ENCODE measurements around the gene CRABP2.

The CRABP2 gene

GRCh38 chr1:156667968-156668709 lies 37.2 kb downstream of the CRABP2 start:
- DNase-seq, result no peak

GRCh38 chr1:156667610-156667967 lies 37.8 kb downstream of the CRABP2 start:
- no peak for DNase-seq

- no peak for DNase-seq
Measured at GRCh38 chr1:156666862-156667609, 38.3 kb downstream of the CRABP2 start.

- DNase-seq, result no peak
Measured at GRCh38 chr1:156665539-156665938, 39.8 kb downstream of the CRABP2 start.

GRCh38 chr1:156664767-156665411 lies 40.5 kb downstream of the CRABP2 start:
- peak; percentile 73 for DNase-seq

- DNase-seq, result peak; percentile 80
Measured at GRCh38 chr1:156664046-156664766, 41.2 kb downstream of the CRABP2 start.

- no peak for DNase-seq
Measured at GRCh38 chr1:156663178-156663577, 42.2 kb downstream of the CRABP2 start.

- DNase-seq, result no peak
Measured at GRCh38 chr1:156662800-156663055, 42.7 kb downstream of the CRABP2 start.

- no peak for DNase-seq
Measured at GRCh38 chr1:156662005-156662799, 43.2 kb downstream of the CRABP2 start.

GRCh38 chr1:156660752-156661112 lies 44.7 kb downstream of the CRABP2 start:
- DNase-seq, result no peak

GRCh38 chr1:156659988-156660751 lies 45.2 kb downstream of the CRABP2 start:
- peak; percentile 96 for DNase-seq

- DNase-seq, result no peak
Measured at GRCh38 chr1:156659661-156659987, 45.8 kb downstream of the CRABP2 start.

GRCh38 chr1:156658945-156659574 lies 46.3 kb downstream of the CRABP2 start:
- no peak for DNase-seq

GRCh38 chr1:156658496-156658895 lies 46.9 kb downstream of the CRABP2 start:
- DNase-seq, result no peak

GRCh38 chr1:156657741-156658319 lies 47.6 kb downstream of the CRABP2 start:
- DNase-seq, result no peak

- no peak for DNase-seq
Measured at GRCh38 chr1:156656806-156657740, 48.3 kb downstream of the CRABP2 start.

GRCh38 chr1:156655904-156656516 lies 49.4 kb downstream of the CRABP2 start:
- DNase-seq, result no peak

- no peak for DNase-seq
Measured at GRCh38 chr1:156655151-156655903, 50.1 kb downstream of the CRABP2 start.

GRCh38 chr1:156654700-156655099 lies 50.7 kb downstream of the CRABP2 start:
- no peak for DNase-seq

All from fibroblast of skin of back (primary cell).